COR-L47 (cell line): ENCODE measurements around the gene LRRC75A.
"Not testable (repeated sequence)": the region's sequence is repeated elsewhere in the genome, so short reads cannot be mapped to it uniquely, and the experiment has no call there.

Source experiments
- DNase-seq: peaks from one replicate; lab custom pipeline; 2025; lab: John Stamatoyannopoulos, UW

Gene LRRC75A

GRCh38 chr17:16450028-16450427 lies 42.0 kb downstream of the LRRC75A start:
- DNase-seq = no peak

- no peak for DNase-seq
Measured at GRCh38 chr17:16449121-16449570, 42.8 kb downstream of the LRRC75A start.

- no peak for DNase-seq
Measured at GRCh38 chr17:16448490-16448889, 43.5 kb downstream of the LRRC75A start.

- no peak for DNase-seq
Measured at GRCh38 chr17:16447676-16448075, 44.3 kb downstream of the LRRC75A start.

GRCh38 chr17:16446338-16446983 lies 45.5 kb downstream of the LRRC75A start:
- no peak for DNase-seq

- no peak for DNase-seq
Measured at GRCh38 chr17:16444258-16444886, 47.6 kb downstream of the LRRC75A start.

GRCh38 chr17:16443511-16444257 lies 48.3 kb downstream of the LRRC75A start:
- no peak for DNase-seq

- no peak for DNase-seq
Measured at GRCh38 chr17:16442594-16443510, 49.1 kb downstream of the LRRC75A start.

- DNase-seq = no peak
Measured at GRCh38 chr17:16442141-16442540, 49.9 kb downstream of the LRRC75A start.

- no peak for DNase-seq
Measured at GRCh38 chr17:16440901-16441629, 50.9 kb downstream of the LRRC75A start.

- DNase-seq = not testable (repeated sequence)
Measured at GRCh38 chr17:16440354-16440753, 51.6 kb downstream of the LRRC75A start.

- no peak for DNase-seq
Measured at GRCh38 chr17:16439811-16440351, 52.1 kb downstream of the LRRC75A start.

- no peak for DNase-seq
Measured at GRCh38 chr17:16439303-16439791, 52.6 kb downstream of the LRRC75A start.

GRCh38 chr17:16438557-16439302 lies 53.3 kb downstream of the LRRC75A start:
- peak; percentile 91 for DNase-seq

GRCh38 chr17:16438173-16438556 lies 53.8 kb downstream of the LRRC75A start:
- DNase-seq = no peak

GRCh38 chr17:16437083-16437482 lies 54.9 kb downstream of the LRRC75A start:
- DNase-seq = no peak

GRCh38 chr17:16435925-16436886 lies 55.8 kb downstream of the LRRC75A start:
- DNase-seq = no peak

GRCh38 chr17:16434662-16435061 lies 57.3 kb downstream of the LRRC75A start:
- DNase-seq = no peak

- no peak for DNase-seq
Measured at GRCh38 chr17:16433514-16433913, 58.5 kb downstream of the LRRC75A start.
